ENCODE measurements around the gene WASHC2C. TPM values are rescaled to one million over a fixed set of nuclear protein-coding genes. Genes with fewer than 3 reads are reported as not detected.
"Not testable (repeated sequence)": the region's sequence is repeated elsewhere in the genome, so short reads cannot be mapped to it uniquely, and the experiment has no call there.

WASHC2C gene
- total RNA-seq, 2 experiments from 2014 or later, result 28.2 to 31.3 TPM

- H3K4me1 Mint-ChIP-seq; CTCF ChIA-PET; H3K27me3 Mint-ChIP-seq; H3K9me3 Mint-ChIP-seq (ENCODE audit: low read depth); DNase-seq; H3K4me3 Mint-ChIP-seq; H3K27ac Mint-ChIP-seq; ATAC-seq: not testable (repeated sequence)
- peaks cover 13% of the 10 kb centered on the region for H3K36me3 Mint-ChIP-seq
These were observed 63.8 kb downstream of the WASHC2C start for GRCh38 chr10:45790694-45791426.

- ATAC-seq; H3K27ac Mint-ChIP-seq; H3K4me3 Mint-ChIP-seq; DNase-seq; H3K4me1 Mint-ChIP-seq; CTCF ChIA-PET; H3K27me3 Mint-ChIP-seq; H3K9me3 Mint-ChIP-seq (ENCODE audit: low read depth): not testable (repeated sequence)
- H3K36me3 Mint-ChIP-seq, result peaks cover 13% of the 10 kb centered on the region
These were observed 67.7 kb downstream of the WASHC2C start for GRCh38 chr10:45794761-45795160.

- ATAC-seq; H3K9me3 Mint-ChIP-seq (ENCODE audit: low read depth); DNase-seq; CTCF ChIA-PET; H3K4me3 Mint-ChIP-seq; H3K36me3 Mint-ChIP-seq; H3K27ac Mint-ChIP-seq: not testable (repeated sequence)
- Mint-ChIP-seq H3K27me3 (peaks cover 12% of the 10 kb centered on the region), H3K4me1 (peaks cover 11% of the 10 kb centered on the region)
These were observed 76.3 kb downstream of the WASHC2C start for GRCh38 chr10:45803060-45804010.

- H3K27ac Mint-ChIP-seq; ATAC-seq; H3K9me3 Mint-ChIP-seq (ENCODE audit: low read depth); CTCF ChIA-PET; H3K4me3 Mint-ChIP-seq; DNase-seq; H3K36me3 Mint-ChIP-seq: not testable (repeated sequence)
- Mint-ChIP-seq H3K4me1 (peaks cover 11% of the 10 kb centered on the region), H3K27me3 (peaks cover 12% of the 10 kb centered on the region)
These were observed 77.9 kb downstream of the WASHC2C start for GRCh38 chr10:45804996-45805395.

GRCh38 chr10:45809837-45810236 is 82.8 kb downstream of the WASHC2C start:
- CTCF ChIA-PET, result no interaction called here
- no peaks in the 10 kb centered on the region for H3K36me3 Mint-ChIP-seq
- no peaks in the 10 kb centered on the region for H3K9me3 Mint-ChIP-seq (ENCODE audit: low read depth)
- H3K4me1 Mint-ChIP-seq, result no peaks in the 10 kb centered on the region
- no peak for DNase-seq
- no peak overlapping the region for H3K27ac Mint-ChIP-seq
- H3K27me3 Mint-ChIP-seq, result peaks cover 9% of the 10 kb centered on the region
- no peak overlapping the region for H3K4me3 Mint-ChIP-seq
- ATAC-seq, result no peak

GRCh38 chr10:45811075-45811474 is 84.0 kb downstream of the WASHC2C start:
- Mint-ChIP-seq H3K4me3 (no peak overlapping the region), H3K27me3 (peaks cover 9% of the 10 kb centered on the region)
- CTCF ChIA-PET, result no interaction called here

GRCh38 chr10:45812959-45813358 is 85.9 kb downstream of the WASHC2C start:
- H3K4me1 Mint-ChIP-seq; H3K36me3 Mint-ChIP-seq; H3K27ac Mint-ChIP-seq; ATAC-seq; CTCF ChIA-PET; H3K27me3 Mint-ChIP-seq; H3K4me3 Mint-ChIP-seq; DNase-seq; H3K9me3 Mint-ChIP-seq (ENCODE audit: low read depth): not testable (repeated sequence)

More at GRCh38 chr10:45811075-45811474, 84.0 kb downstream of the WASHC2C start:
- no peak overlapping the region for H3K27ac Mint-ChIP-seq
- DNase-seq (no peak), ATAC-seq (no peak)
- no peaks in the 10 kb centered on the region for H3K36me3 Mint-ChIP-seq
- no peaks in the 10 kb centered on the region for H3K9me3 Mint-ChIP-seq (ENCODE audit: low read depth)
- no peaks in the 10 kb centered on the region for H3K4me1 Mint-ChIP-seq

- H3K9me3 Mint-ChIP-seq (ENCODE audit: low read depth); H3K4me3 Mint-ChIP-seq; DNase-seq; CTCF ChIA-PET; H3K27me3 Mint-ChIP-seq; H3K27ac Mint-ChIP-seq; ATAC-seq; H3K4me1 Mint-ChIP-seq; H3K36me3 Mint-ChIP-seq: not testable (repeated sequence)
These were observed 87.1 kb downstream of the WASHC2C start for GRCh38 chr10:45814146-45814545.

GRCh38 chr10:45817130-45817859 is 90.2 kb downstream of the WASHC2C start:
- Mint-ChIP-seq H3K27ac (no peak overlapping the region), H3K4me1 (peaks cover 3% of the 10 kb centered on the region), H3K4me3 (no peak overlapping the region), H3K9me3 (ENCODE audit: low read depth) (no peaks in the 10 kb centered on the region), H3K36me3 (no peaks in the 10 kb centered on the region), H3K27me3 (no peaks in the 10 kb centered on the region)
- ATAC-seq, result no peak
- DNase-seq, result no peak
- CTCF ChIA-PET, result no interaction called here

GRCh38 chr10:45817912-45818311 is 90.8 kb downstream of the WASHC2C start:
- CTCF ChIA-PET, result no interaction called here
- Mint-ChIP-seq H3K4me3 (no peak overlapping the region), H3K36me3 (no peaks in the 10 kb centered on the region), H3K4me1 (peaks cover 3% of the 10 kb centered on the region), H3K27ac (no peak overlapping the region), H3K27me3 (no peaks in the 10 kb centered on the region), H3K9me3 (ENCODE audit: low read depth) (no peaks in the 10 kb centered on the region)
- ATAC-seq (no peak), DNase-seq (no peak)

- H3K27ac Mint-ChIP-seq, result no peak overlapping the region
- H3K27me3 Mint-ChIP-seq, result no peaks in the 10 kb centered on the region
These were observed 92.5 kb downstream of the WASHC2C start for GRCh38 chr10:45819552-45819951.

GRCh38 chr10:45820107-45820830 is 93.2 kb downstream of the WASHC2C start:
- ATAC-seq; H3K27me3 Mint-ChIP-seq; H3K4me3 Mint-ChIP-seq; CTCF ChIA-PET; H3K27ac Mint-ChIP-seq; H3K9me3 Mint-ChIP-seq (ENCODE audit: low read depth); H3K4me1 Mint-ChIP-seq; H3K36me3 Mint-ChIP-seq; DNase-seq: not testable (repeated sequence)

More at GRCh38 chr10:45819552-45819951, 92.5 kb downstream of the WASHC2C start:
- ATAC-seq (no peak), DNase-seq (no peak)
- CTCF ChIA-PET, result no interaction called here
- H3K9me3 Mint-ChIP-seq (ENCODE audit: low read depth), result no peaks in the 10 kb centered on the region
- no peaks in the 10 kb centered on the region for H3K36me3 Mint-ChIP-seq
- H3K4me3 Mint-ChIP-seq, result no peak overlapping the region
- H3K4me1 Mint-ChIP-seq, result peaks cover 3% of the 10 kb centered on the region

GRCh38 chr10:45822918-45823317 is 95.9 kb downstream of the WASHC2C start:
- H3K4me1 Mint-ChIP-seq; H3K36me3 Mint-ChIP-seq; DNase-seq; H3K4me3 Mint-ChIP-seq; H3K27ac Mint-ChIP-seq; H3K27me3 Mint-ChIP-seq; CTCF ChIA-PET; ATAC-seq; H3K9me3 Mint-ChIP-seq (ENCODE audit: low read depth): not testable (repeated sequence)

All from activated CD8-positive, alpha-beta memory T cell treated with anti-CD3 and anti-CD28 coated beads, Interleukin-2, amount 10 ng/mL, durations not matched to agents 7 days and 5 days (primary cell).